Caco-2 (cell line): ENCODE measurements around the gene AHRR. TPM values are rescaled to one million over a fixed set of nuclear protein-coding genes. Genes with fewer than 3 reads are reported as not detected.
A peak's percentile ranks its signal among the peaks of the same experiment; 100 is the strongest.

Source experiments
- BruUV-seq: library from RNA; stranded (reverse); fragments of 400-500 nt; replicated peaks from 2 replicates; lab custom pipeline; 2021; lab: Mats Ljungman, UMichigan
- CTCF ChIA-PET: fragments of 300-600 bp; sonication (Branson Sonifier 250); formaldehyde crosslinking; loops from one replicate; lab custom pipeline; 2022; ENCODE audit warnings: antibody characterized with exemption; lab: Charles Lee
- POLR2A ChIA-PET: fragments of 300-600 bp; sonication (Branson Sonifier 250); formaldehyde crosslinking; loops from one replicate; lab custom pipeline; 2022; ENCODE audit warnings: antibody characterized with exemption; lab: Charles Lee
- DNase-seq, 2 experiments: peaks; one replicate each; pipeline versions ENCODE4 v3.0.0 to v3.0.0-alpha.2; 2020 to 2022
- H3K27me3 ChIP-seq: replicated peaks from 2 replicates; pipeline ENCODE4 v1.6.0; 2011; ENCODE audit warnings: low read length; ENCODE audit not compliant: control insufficient read depth, insufficient read depth
- H3K36me3 ChIP-seq: 2 replicates; pipeline ENCODE4 v1.5.1; 2011; ENCODE audit warnings: low read length; ENCODE audit not compliant: control insufficient read depth, insufficient read depth
- H3K4me1 ChIP-seq: fragments of 250-450 bp; sonication (Bioruptor Pico); 2 replicates; pipeline ENCODE4 v1.5.1; 2020; ENCODE audit warnings: mild to moderate bottlenecking
- H3K4me3 ChIP-seq: 2 replicates; pipeline ENCODE4 v1.5.1; 2011; ENCODE audit warnings: low read depth, mild to moderate bottlenecking, control low read depth, low read length
- H3K9me3 ChIP-seq: fragments of 250-450 bp; sonication (Bioruptor Pico); 2 replicates; pipeline ENCODE4 v1.5.1; 2020; ENCODE audit warnings: mild to moderate bottlenecking, moderate library complexity
- H3K27ac Mint-ChIP-seq: one replicate; pipeline ENCODE4 v1.8.0; 2022; ENCODE audit warnings: mixed read lengths; ENCODE audit not compliant: unreplicated experiment
- H3K27me3 Mint-ChIP-seq: one replicate; pipeline ENCODE4 v1.8.0; 2022; ENCODE audit warnings: mixed read lengths; ENCODE audit not compliant: insufficient read depth, unreplicated experiment
- H3K36me3 Mint-ChIP-seq: one replicate; pipeline ENCODE4 v1.8.0; 2022; ENCODE audit warnings: mild to moderate bottlenecking, mixed read lengths; ENCODE audit not compliant: insufficient read depth, unreplicated experiment
- H3K4me1 Mint-ChIP-seq: one replicate; pipeline ENCODE4 v1.8.0; 2022; ENCODE audit warnings: low read depth, mixed read lengths; ENCODE audit not compliant: unreplicated experiment
- H3K4me3 Mint-ChIP-seq: one replicate; pipeline ENCODE4 v1.8.0; 2022; ENCODE audit warnings: mild to moderate bottlenecking, moderate library complexity, mixed read lengths; ENCODE audit not compliant: unreplicated experiment
- H3K9me3 Mint-ChIP-seq: one replicate; pipeline ENCODE4 v1.8.0; 2022; ENCODE audit warnings: mixed read lengths; ENCODE audit not compliant: unreplicated experiment
- intact Hi-C: fragments of 100-400 bp; cut with micrococcal nuclease; formaldehyde crosslinking; loops from one replicate; pipeline ENCODE4 v1.10.0; 2022; ENCODE audit not compliant: unreplicated experiment
- total RNA-seq: library from RNA; stranded (reverse); gene quantifications from 2 replicates; pipeline ENCODE4 v1.2.3, GENCODE V29; 2022
- TF ChIP-seq, protein P1 (sequence below), 2 experiments: fragments of 200-600 bp in 1 of 2; IDR thresholded peaks; 1 replicate in 1 of 2; 2 replicates in 1 of 2; pipeline versions ENCODE4 v1.5.1 to v1.8.0; 2011 to 2022; ENCODE audit warnings: antibody characterized with exemption in 1 of 2, control low read depth in 1 of 2, inconsistent platforms in 1 of 2, low read depth in 1 of 2, low read length in 1 of 2, mild to moderate bottlenecking in 1 of 2, moderate library complexity in 1 of 2; ENCODE audit not compliant: insufficient read depth in 1 of 2, severe bottlenecking in 1 of 2, unreplicated experiment in 1 of 2

AHRR gene
- total RNA-seq, 1 experiment from 2014 or later: 1.1 TPM

DNA sequence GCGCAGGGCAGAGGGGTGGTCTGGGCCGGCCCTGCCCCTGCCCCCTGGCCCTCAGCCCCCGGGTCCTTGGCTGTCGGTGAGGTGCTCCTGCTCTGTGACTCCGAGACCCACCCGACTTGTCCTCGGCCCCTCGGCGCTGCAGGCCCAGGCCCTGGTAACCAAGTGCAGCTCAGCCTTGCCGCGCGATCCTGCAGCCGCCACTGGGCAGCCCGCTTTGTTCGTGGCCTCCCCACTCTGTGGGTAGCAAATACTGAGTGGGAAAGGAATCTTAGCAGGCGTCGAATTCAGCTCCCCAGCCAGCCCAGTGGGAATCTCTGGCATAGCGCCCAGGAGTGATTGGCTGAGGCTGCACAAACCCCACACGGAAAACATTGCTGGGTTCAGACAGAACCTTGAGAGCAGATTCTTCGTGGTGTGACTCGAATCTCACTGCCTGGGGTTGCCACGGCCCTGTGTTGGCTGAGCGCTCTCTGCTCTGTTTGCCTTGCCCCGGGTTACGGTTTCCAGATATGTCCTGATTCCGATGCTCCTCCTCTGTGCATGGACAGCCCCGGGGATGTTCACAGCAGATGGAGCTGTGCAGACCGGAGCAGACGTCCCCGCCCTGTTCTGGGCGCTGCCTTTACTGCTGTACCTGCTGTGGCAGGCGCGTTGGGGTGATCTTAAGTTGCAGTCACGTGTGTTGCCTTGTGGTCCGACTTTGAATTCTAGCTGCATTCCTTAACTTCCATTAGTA lies 108.1 kb downstream of the AHRR start:
- TF ChIP-seq, protein P1, sequence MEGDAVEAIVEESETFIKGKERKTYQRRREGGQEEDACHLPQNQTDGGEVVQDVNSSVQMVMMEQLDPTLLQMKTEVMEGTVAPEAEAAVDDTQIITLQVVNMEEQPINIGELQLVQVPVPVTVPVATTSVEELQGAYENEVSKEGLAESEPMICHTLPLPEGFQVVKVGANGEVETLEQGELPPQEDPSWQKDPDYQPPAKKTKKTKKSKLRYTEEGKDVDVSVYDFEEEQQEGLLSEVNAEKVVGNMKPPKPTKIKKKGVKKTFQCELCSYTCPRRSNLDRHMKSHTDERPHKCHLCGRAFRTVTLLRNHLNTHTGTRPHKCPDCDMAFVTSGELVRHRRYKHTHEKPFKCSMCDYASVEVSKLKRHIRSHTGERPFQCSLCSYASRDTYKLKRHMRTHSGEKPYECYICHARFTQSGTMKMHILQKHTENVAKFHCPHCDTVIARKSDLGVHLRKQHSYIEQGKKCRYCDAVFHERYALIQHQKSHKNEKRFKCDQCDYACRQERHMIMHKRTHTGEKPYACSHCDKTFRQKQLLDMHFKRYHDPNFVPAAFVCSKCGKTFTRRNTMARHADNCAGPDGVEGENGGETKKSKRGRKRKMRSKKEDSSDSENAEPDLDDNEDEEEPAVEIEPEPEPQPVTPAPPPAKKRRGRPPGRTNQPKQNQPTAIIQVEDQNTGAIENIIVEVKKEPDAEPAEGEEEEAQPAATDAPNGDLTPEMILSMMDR (IDR thresholded peaks at IDR 0.05; ENCODE audit: insufficient read depth in 1 of 2, low read depth in 1 of 2, low read length in 1 of 2, severe bottlenecking in 1 of 2, unreplicated experiment in 1 of 2): no peak
- CTCF ChIA-PET: interaction anchor here (0.6 kb wide), 1 partner anchor 17 kb away, joined by 3 read pairs; no protein-coding TSS in a partner anchor

DNA sequence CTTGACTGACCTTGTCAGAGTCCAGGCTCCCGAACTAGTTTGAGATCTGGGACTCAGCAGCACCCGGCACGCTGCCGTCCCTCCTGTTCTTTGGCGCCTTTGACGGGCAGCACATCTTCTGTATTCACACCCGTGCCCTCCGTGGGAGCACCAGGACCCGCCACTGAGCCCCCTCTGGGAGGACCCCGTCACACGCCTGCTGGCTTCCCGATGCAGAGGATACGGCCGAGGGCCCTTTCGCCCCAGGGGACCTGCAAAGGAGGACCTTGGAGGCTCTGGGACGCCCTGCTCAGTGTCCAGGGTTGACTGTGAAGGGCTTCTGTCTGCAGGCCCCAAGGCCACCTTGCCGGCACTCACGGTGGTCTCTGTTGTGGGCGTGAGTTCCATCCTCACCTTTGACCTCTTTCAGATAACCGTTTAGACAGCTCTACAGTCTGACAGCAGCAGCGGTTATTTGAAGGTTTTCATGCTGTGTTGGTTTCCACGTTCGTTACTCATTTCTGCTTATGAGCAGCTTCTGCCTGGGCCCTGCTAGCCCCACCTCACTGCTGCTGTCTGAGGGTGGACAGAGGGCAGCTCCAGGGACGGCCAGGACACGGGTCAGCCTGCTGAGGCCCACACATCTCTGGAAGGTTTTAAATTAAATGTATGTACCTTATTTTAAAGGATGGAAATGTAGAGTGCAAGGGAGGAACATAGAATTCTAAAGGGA lies 108.9 kb downstream of the AHRR start:
- no peak overlapping the region for H3K4me3 Mint-ChIP-seq
- no peak overlapping the region for H3K27ac Mint-ChIP-seq
- H3K9me3 Mint-ChIP-seq: peaks cover 14% of the 10 kb centered on the region
- BruUV-seq: no TSS peak
- no peaks in the 10 kb centered on the region for H3K27me3 Mint-ChIP-seq
- intact Hi-C loops: loop anchor here (2.0 kb wide), 2 partner anchors 114 to 242 kb away; no protein-coding TSS in a partner anchor
- H3K4me1 Mint-ChIP-seq: no peaks in the 10 kb centered on the region
- no peaks in the 10 kb centered on the region for H3K27me3 ChIP-seq
- POLR2A ChIA-PET: interaction anchor here (0.6 kb wide), 1 partner anchor 51 kb away, joined by 3 read pairs; no protein-coding TSS in a partner anchor
- H3K36me3 ChIP-seq: no peaks in the 10 kb centered on the region
- TF ChIP-seq, protein P1 (IDR thresholded peaks at IDR 0.05; ENCODE audit: insufficient read depth in 1 of 2, low read depth in 1 of 2, low read length in 1 of 2, severe bottlenecking in 1 of 2, unreplicated experiment in 1 of 2): no peak
- no peaks in the 10 kb centered on the region for H3K9me3 ChIP-seq
- peaks cover 7% of the 10 kb centered on the region; the same call in 1 of the 2 replicates for H3K4me1 ChIP-seq
- no peaks in the 10 kb centered on the region for H3K36me3 Mint-ChIP-seq
- no peak for DNase-seq
- CTCF ChIA-PET: interaction anchor here (1.0 to 1.2 kb wide), 2 partner anchors 16 to 242 kb away, joined by 4 to 8 read pairs; no protein-coding TSS in a partner anchor
- H3K4me3 ChIP-seq: no peak overlapping the region

More for the DNA sequence above, 108.1 kb downstream of the AHRR start:
- Mint-ChIP-seq H3K9me3 (peaks cover 14% of the 10 kb centered on the region), H3K27me3 (no peaks in the 10 kb centered on the region), H3K4me3 (no peak overlapping the region), H3K36me3 (no peaks in the 10 kb centered on the region), H3K27ac (no peak overlapping the region), H3K4me1 (no peaks in the 10 kb centered on the region)
- intact Hi-C loops: loop anchor here (2.0 kb wide), 2 partner anchors 113 to 241 kb away; no protein-coding TSS in a partner anchor
- POLR2A ChIA-PET: no interaction called here
- DNase-seq: peak in 1 of 2 experiments; percentile 27
- H3K9me3 ChIP-seq: no peaks in the 10 kb centered on the region
- no peaks in the 10 kb centered on the region for H3K36me3 ChIP-seq
- no peak overlapping the region for H3K4me3 ChIP-seq
- no TSS peak for BruUV-seq
- H3K27me3 ChIP-seq: no peaks in the 10 kb centered on the region
- peaks cover 7% of the 10 kb centered on the region; the same call in 1 of the 2 replicates for H3K4me1 ChIP-seq
